HL-60/S4 (cell line): ENCODE results near the gene SSRP1.

Experiments
- in situ Hi-C: fragments of 300-500 bp; cut with MboI; formaldehyde crosslinking; loops from 2 replicates; pipeline ENCODE4 v1.14.3; 2022; ENCODE audit warnings: low sequenced_read_pairs

SSRP1 gene

GRCh38 chr11:57321388-57322255 lies 14.1 kb downstream of the SSRP1 start:
- in situ Hi-C loops, result loop anchor here (25.0 kb wide), 1 partner anchor 109 kb away; no protein-coding TSS in a partner anchor

- in situ Hi-C loops, result loop anchor here (25.0 kb wide), 1 partner anchor 109 kb away; no protein-coding TSS in a partner anchor
Measured at GRCh38 chr11:57320719-57321387, 14.8 kb downstream of the SSRP1 start.

- in situ Hi-C loops, result loop anchor here (25.0 kb wide), 1 partner anchor 108 kb away; no protein-coding TSS in a partner anchor
Measured at GRCh38 chr11:57320067-57320718, 15.5 kb downstream of the SSRP1 start.

GRCh38 chr11:57318178-57318577 lies 17.5 kb downstream of the SSRP1 start:
- in situ Hi-C loops, result loop anchor here (25.0 kb wide), 1 partner anchor 106 kb away; no protein-coding TSS in a partner anchor

- in situ Hi-C loops, result loop anchor here (25.0 kb wide), 1 partner anchor 104 kb away; no protein-coding TSS in a partner anchor
Measured at GRCh38 chr11:57316017-57316416, 19.7 kb downstream of the SSRP1 start.

- in situ Hi-C loops, result loop anchor here (25.0 kb wide), 1 partner anchor 103 kb away; no protein-coding TSS in a partner anchor
Measured at GRCh38 chr11:57315491-57315890, 20.2 kb downstream of the SSRP1 start.

- in situ Hi-C loops, result loop anchor here (25.0 kb wide), 1 partner anchor 102 kb away; no protein-coding TSS in a partner anchor
Measured at GRCh38 chr11:57314221-57314973, 21.3 kb downstream of the SSRP1 start.

- in situ Hi-C loops, result loop anchor here (25.0 kb wide), 1 partner anchor 101 kb away; no protein-coding TSS in a partner anchor
Measured at GRCh38 chr11:57313788-57314135, 21.9 kb downstream of the SSRP1 start.

- in situ Hi-C loops, result loop anchor here (25.0 kb wide), 1 partner anchor 101 kb away; no protein-coding TSS in a partner anchor
Measured at GRCh38 chr11:57313071-57313787, 22.5 kb downstream of the SSRP1 start.

- in situ Hi-C loops, result loop anchor here (25.0 kb wide), 1 partner anchor 100 kb away; no protein-coding TSS in a partner anchor
Measured at GRCh38 chr11:57312511-57313021, 23.1 kb downstream of the SSRP1 start.

- in situ Hi-C loops, result loop anchor here (25.0 kb wide), 1 partner anchor 99 kb away; no protein-coding TSS in a partner anchor
Measured at GRCh38 chr11:57311109-57311936, 24.4 kb downstream of the SSRP1 start.

- in situ Hi-C loops, result loop anchor here (25.0 kb wide), 1 partner anchor 98 kb away; no protein-coding TSS in a partner anchor
Measured at GRCh38 chr11:57310630-57311086, 25.0 kb downstream of the SSRP1 start.

- in situ Hi-C loops, result loop anchor here (25.0 kb wide), 1 partner anchor 98 kb away; no protein-coding TSS in a partner anchor
Measured at GRCh38 chr11:57310091-57310490, 25.6 kb downstream of the SSRP1 start.

GRCh38 chr11:57309106-57310059 lies 26.3 kb downstream of the SSRP1 start:
- in situ Hi-C loops, result loop anchor here (25.0 kb wide), 1 partner anchor 97 kb away; no protein-coding TSS in a partner anchor

GRCh38 chr11:57308426-57309060 lies 27.1 kb downstream of the SSRP1 start:
- in situ Hi-C loops, result loop anchor here (25.0 kb wide), 1 partner anchor 96 kb away; no protein-coding TSS in a partner anchor

GRCh38 chr11:57307666-57308270 lies 27.9 kb downstream of the SSRP1 start:
- in situ Hi-C loops, result loop anchor here (25.0 kb wide), 1 partner anchor 95 kb away; no protein-coding TSS in a partner anchor
